NB4 (cell line): ENCODE measurements around the gene TAF3.

Experiments used
- MYC ChIP-seq: IDR thresholded peaks from 2 replicates; pipeline ENCODE4 v1.6.1; 2011; ENCODE audit warnings: low read depth, low read length
- TF ChIP-seq, protein P1 (sequence below): IDR thresholded peaks from one replicate; pipeline ENCODE4 v1.5.1; 2012; ENCODE audit warnings: low read depth, low read length

GRCh38 chr10:7913126-7913872 lies 95.0 kb downstream of the TAF3 start:
- TF ChIP-seq, protein P1, sequence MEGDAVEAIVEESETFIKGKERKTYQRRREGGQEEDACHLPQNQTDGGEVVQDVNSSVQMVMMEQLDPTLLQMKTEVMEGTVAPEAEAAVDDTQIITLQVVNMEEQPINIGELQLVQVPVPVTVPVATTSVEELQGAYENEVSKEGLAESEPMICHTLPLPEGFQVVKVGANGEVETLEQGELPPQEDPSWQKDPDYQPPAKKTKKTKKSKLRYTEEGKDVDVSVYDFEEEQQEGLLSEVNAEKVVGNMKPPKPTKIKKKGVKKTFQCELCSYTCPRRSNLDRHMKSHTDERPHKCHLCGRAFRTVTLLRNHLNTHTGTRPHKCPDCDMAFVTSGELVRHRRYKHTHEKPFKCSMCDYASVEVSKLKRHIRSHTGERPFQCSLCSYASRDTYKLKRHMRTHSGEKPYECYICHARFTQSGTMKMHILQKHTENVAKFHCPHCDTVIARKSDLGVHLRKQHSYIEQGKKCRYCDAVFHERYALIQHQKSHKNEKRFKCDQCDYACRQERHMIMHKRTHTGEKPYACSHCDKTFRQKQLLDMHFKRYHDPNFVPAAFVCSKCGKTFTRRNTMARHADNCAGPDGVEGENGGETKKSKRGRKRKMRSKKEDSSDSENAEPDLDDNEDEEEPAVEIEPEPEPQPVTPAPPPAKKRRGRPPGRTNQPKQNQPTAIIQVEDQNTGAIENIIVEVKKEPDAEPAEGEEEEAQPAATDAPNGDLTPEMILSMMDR: no peak
- no peak for TF ChIP-seq MYC
